Activated naive CD4-positive, alpha-beta T cell treated with anti-CD3 and anti-CD28 coated beads, Interleukin-2, amount 10 ng/mL, durations not matched to agents 7 days and 5 days (primary cell): Measurements from ENCODE around the gene TFF3.
"Not testable (repeated sequence)": the region's sequence is repeated elsewhere in the genome, so short reads cannot be mapped to it uniquely, and the experiment has no call there.

Experiments
- CTCF ChIA-PET: fragments of 350-600 bp; sonication (Branson Sonifier 250); formaldehyde crosslinking; loops from one replicate; lab custom pipeline; 2021; ENCODE audit warnings: antibody characterized with exemption; lab: Charles Lee
- DNase-seq: peaks from one replicate; pipeline ENCODE4 v3.0.0-alpha.2; 2020
- H3K27ac Mint-ChIP-seq: one replicate; pipeline ENCODE4 v1.8.0; 2021; ENCODE audit warnings: mild to moderate bottlenecking, moderate library complexity, mixed read lengths
- H3K27me3 Mint-ChIP-seq: one replicate; pipeline ENCODE4 v1.8.0; 2021; ENCODE audit warnings: mild to moderate bottlenecking, mixed read lengths
- H3K36me3 Mint-ChIP-seq: one replicate; pipeline ENCODE4 v1.8.0; 2021; ENCODE audit warnings: mixed read lengths
- H3K4me1 Mint-ChIP-seq: one replicate; pipeline ENCODE4 v1.8.0; 2021; ENCODE audit warnings: mixed read lengths
- H3K4me3 Mint-ChIP-seq: one replicate; pipeline ENCODE4 v1.8.0; 2021; ENCODE audit warnings: mild to moderate bottlenecking, moderate library complexity, mixed read lengths
- H3K9me3 Mint-ChIP-seq: one replicate; pipeline ENCODE4 v1.8.0; 2021; ENCODE audit warnings: mixed read lengths

Gene TFF3

DNA sequence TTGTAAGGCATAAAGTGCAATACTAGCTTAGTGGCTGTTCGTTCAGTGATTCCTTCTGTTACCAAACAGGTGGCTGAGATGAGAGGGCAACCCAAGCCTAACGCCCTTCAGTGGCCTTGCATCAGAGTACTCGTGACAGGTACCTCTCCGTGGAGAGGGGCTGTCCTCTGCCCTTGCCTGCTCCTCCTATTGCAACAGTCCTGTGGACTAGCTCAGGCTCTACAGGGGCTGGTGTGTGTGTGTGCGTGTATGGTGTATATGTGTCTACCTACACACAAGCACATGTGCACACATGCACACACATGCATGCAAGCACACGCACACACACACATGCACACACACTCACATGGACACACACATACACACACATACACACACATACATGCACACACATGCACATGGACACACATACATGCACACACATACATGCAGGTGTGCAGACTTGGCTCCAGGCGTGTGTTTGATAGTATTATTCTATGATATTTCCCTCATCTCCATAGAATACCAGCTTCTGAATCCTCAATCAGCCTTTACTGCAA is 15.1 kb downstream of the TFF3 start:
- H3K4me1 Mint-ChIP-seq, result peaks cover 24% of the 10 kb centered on the region
- no peak overlapping the region for H3K27ac Mint-ChIP-seq
- no peak for DNase-seq
- H3K36me3 Mint-ChIP-seq, result peaks cover 8% of the 10 kb centered on the region
- CTCF ChIA-PET, result interaction anchor here (0.9 to 1.7 kb wide), 2 partner anchors 10 to 41 kb away, joined by 3 to 4 read pairs; no protein-coding TSS in a partner anchor
- H3K9me3 Mint-ChIP-seq, result no peaks in the 10 kb centered on the region
- H3K27me3 Mint-ChIP-seq, result no peaks in the 10 kb centered on the region
- no peak overlapping the region for H3K4me3 Mint-ChIP-seq

DNA sequence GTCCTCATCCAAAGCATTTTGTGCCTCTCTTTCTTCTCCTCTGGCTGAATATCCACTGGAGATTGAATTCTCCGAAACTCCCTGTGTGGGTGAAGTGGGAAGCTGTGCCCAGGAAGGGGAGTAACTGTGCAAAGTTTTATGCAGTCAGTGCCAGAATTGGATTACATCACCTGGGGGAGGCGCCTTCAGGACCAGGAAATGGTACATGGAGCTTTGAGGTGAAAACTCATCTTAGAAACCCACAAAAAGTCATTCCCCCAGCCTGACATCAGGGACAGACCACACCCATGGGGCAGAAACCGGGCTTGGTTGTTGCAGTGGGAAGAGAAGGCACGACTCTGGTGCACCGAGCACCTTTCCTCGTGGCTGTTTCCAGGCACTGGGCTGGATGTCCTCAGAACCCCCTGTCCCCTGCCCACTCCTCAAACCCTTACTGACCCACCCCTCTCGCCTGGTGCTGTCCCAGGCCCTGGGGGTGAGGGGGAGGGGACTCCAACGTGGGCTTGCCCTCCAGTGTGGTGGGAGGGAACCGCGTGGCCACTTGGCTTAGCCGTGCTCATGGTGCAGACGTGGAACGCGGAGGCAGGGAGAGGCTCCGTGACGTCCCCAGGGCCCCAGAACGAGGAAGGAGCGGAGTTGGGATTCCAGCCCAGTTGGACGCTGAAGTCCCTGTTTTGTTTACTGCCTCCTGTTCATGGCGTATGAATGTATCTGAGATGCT is 15.7 kb downstream of the TFF3 start:
- Mint-ChIP-seq H3K4me1 (peaks cover 24% of the 10 kb centered on the region), H3K36me3 (peaks cover 8% of the 10 kb centered on the region), H3K27me3 (no peaks in the 10 kb centered on the region), H3K9me3 (no peaks in the 10 kb centered on the region), H3K27ac (no peak overlapping the region), H3K4me3 (no peak overlapping the region)
- peak; percentile 71 for DNase-seq
- CTCF ChIA-PET, result interaction anchor here (0.7 to 1.7 kb wide), 4 partner anchors 10 to 142 kb away, joined by 3 to 4 read pairs (median 3); no protein-coding TSS in a partner anchor

DNA sequence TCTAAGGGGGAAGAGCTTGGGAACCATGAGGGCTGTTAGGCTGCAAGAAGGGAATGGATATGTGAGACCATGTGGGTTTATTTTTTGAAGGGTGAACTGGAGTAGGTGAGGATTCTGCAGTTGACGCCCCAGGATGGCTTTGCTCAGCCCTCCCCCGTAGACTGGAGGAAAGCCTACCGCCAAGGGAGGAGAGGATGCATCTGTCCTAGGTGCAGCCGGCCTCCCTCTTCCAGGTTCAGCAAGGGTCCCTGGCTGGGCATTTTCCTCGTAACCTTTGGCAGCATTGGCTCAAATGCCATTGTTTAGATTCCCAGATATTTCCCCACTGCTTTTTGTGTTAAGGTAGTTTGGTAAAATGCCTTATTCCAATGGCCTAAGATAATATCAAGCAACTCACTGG is 16.6 kb downstream of the TFF3 start:
- Mint-ChIP-seq H3K9me3 (no peaks in the 10 kb centered on the region), H3K4me1 (peaks cover 24% of the 10 kb centered on the region), H3K4me3 (no peak overlapping the region), H3K27me3 (no peaks in the 10 kb centered on the region), H3K36me3 (peaks cover 8% of the 10 kb centered on the region), H3K27ac (no peak overlapping the region)
- CTCF ChIA-PET, result interaction anchor here (0.7 to 1.7 kb wide), 3 partner anchors 11 to 150 kb away, joined by 3 to 4 read pairs (median 4); no protein-coding TSS in a partner anchor
- DNase-seq, result no peak

DNA sequence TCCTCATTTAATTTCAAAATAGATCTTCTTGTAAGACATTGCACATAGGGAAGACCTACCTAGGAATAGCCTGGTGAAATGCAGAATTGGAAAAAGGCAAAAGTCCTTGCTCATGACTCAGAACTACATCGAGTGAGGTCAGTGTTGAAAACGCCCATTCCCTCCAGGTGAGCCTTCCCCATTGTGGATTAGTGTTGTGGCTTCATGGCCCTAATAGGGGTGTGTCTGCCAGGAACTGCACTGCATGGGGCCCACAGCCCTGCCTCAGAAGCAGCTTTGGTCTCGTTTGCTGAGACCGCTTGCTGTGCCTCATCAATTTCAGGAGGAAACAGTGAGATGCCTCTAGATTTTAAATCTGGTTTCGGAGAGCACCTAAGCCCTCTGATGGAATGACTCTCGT is 17.0 kb downstream of the TFF3 start:
- H3K27ac Mint-ChIP-seq, result no peak overlapping the region
- H3K36me3 Mint-ChIP-seq, result peaks cover 8% of the 10 kb centered on the region
- DNase-seq, result no peak
- no peaks in the 10 kb centered on the region for H3K27me3 Mint-ChIP-seq
- CTCF ChIA-PET, result interaction anchor here (1.7 kb wide), 1 partner anchor 151 kb away, joined by 4 read pairs; no protein-coding TSS in a partner anchor
- H3K4me3 Mint-ChIP-seq, result no peak overlapping the region
- no peaks in the 10 kb centered on the region for H3K9me3 Mint-ChIP-seq
- H3K4me1 Mint-ChIP-seq, result peaks cover 24% of the 10 kb centered on the region

DNA sequence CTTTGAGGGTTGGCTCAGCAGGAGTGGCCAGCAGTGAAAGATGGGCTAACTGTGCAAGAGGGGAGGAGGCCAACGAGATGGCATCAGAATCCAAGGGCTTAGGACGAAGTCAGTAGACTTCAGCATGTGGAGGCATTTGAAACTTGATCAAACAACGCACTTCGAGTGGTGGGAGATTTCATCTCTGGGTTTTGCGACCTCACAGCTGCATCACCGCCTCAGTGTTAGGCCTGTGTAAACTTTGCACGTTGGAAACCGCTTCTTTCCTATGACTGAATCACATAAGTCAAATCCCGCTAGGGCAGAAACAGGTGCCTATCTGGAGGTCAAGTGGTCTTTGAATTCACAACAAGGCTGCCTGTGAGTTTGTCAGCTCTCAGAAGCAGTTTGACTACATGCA is 17.8 kb downstream of the TFF3 start:
- Mint-ChIP-seq H3K27ac (no peak overlapping the region), H3K9me3 (no peaks in the 10 kb centered on the region), H3K36me3 (peaks cover 8% of the 10 kb centered on the region), H3K27me3 (no peaks in the 10 kb centered on the region), H3K4me1 (peaks cover 24% of the 10 kb centered on the region), H3K4me3 (no peak overlapping the region)
- DNase-seq, result no peak
- CTCF ChIA-PET, result interaction anchor here (1.2 to 1.7 kb wide), 3 partner anchors 11 to 151 kb away, joined by 3 to 9 read pairs (median 4); no protein-coding TSS in a partner anchor

DNA sequence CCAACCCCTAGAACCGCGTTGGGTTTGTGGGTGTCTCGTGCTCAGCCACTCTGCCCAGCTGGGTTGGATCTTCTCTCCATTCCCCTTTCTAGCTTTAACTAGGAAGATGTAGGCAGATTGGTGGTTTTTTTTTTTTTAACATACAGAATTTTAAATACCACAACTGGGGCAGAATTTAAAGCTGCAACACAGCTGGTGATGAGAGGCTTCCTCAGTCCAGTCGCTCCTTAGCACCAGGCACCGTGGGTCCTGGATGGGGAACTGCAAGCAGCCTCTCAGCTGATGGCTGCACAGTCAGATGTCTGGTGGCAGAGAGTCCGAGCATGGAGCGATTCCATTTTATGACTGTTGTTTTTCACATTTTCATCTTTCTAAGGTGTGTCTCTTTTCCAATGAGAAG is 18.7 kb downstream of the TFF3 start:
- CTCF ChIA-PET, result interaction anchor here (1.2 to 1.6 kb wide), 2 partner anchors 12 to 37 kb away, joined by 3 to 9 read pairs; no protein-coding TSS in a partner anchor
- no peaks in the 10 kb centered on the region for H3K9me3 Mint-ChIP-seq
- H3K27me3 Mint-ChIP-seq, result no peaks in the 10 kb centered on the region
- H3K4me1 Mint-ChIP-seq, result peaks cover 24% of the 10 kb centered on the region
- no peak for DNase-seq
- H3K36me3 Mint-ChIP-seq, result peaks cover 8% of the 10 kb centered on the region
- no peak overlapping the region for H3K27ac Mint-ChIP-seq
- H3K4me3 Mint-ChIP-seq, result no peak overlapping the region

DNA sequence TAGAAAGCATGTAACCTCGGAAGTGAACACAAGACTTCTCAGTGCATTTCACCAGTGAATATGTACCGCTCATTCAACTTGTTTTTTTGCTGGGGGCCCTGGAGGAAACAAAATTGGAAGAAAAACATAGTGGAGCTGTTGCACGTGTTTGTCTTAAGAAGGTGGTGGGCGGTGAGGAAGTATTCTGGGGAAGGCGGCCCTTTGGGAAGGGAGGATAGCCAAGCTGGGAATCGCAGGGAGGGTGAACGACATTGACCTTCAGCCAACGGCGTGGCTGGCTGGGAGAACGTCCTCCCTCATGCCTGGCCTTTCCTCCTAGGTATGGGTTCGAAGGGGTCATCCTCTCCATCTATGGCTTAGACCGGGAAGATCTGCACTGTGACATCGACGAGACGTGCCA is 19.4 kb downstream of the TFF3 start:
- Mint-ChIP-seq H3K36me3 (peaks cover 8% of the 10 kb centered on the region), H3K27me3 (no peaks in the 10 kb centered on the region), H3K4me1 (peaks cover 24% of the 10 kb centered on the region), H3K4me3 (no peak overlapping the region), H3K27ac (no peak overlapping the region), H3K9me3 (no peaks in the 10 kb centered on the region)
- DNase-seq, result no peak
- CTCF ChIA-PET, result interaction anchor here (1.1 kb wide), 1 partner anchor 132 kb away, joined by 3 read pairs; no protein-coding TSS in a partner anchor

DNA sequence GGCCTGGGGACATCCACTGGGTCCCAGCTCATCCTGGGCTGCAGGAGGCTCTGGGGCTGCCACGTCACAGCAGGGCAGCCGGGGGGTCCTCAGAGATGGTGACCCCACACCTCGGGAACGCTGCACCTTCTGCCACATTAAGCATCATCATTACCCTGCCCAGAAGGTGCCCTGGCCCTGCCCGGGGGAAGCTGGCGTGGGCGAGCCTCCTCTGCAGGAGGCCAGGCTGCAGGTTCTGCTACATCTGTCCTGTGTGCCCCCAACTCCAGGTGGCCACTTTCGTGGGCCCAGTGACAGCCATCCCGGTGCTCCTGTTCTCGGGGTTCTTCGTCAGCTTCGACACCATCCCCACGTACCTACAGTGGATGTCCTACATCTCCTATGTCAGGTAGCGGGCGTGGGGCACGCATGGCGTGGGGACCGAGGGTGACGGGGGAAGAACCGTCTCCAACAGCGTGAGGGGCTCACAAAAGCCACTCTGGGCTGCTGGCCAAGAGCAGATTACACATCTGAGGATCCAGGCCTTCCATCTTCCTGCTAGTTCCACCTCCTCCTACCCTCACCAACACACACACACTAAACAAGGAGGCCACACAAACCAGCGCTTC is 20.8 kb downstream of the TFF3 start:
- CTCF ChIA-PET, result no interaction called here
- no peak overlapping the region for H3K4me3 Mint-ChIP-seq
- peaks cover 14% of the 10 kb centered on the region for H3K36me3 Mint-ChIP-seq
- no peaks in the 10 kb centered on the region for H3K9me3 Mint-ChIP-seq
- peaks cover 13% of the 10 kb centered on the region for H3K4me1 Mint-ChIP-seq
- H3K27me3 Mint-ChIP-seq, result no peaks in the 10 kb centered on the region
- peak overlapping the region; percentile 39 for H3K27ac Mint-ChIP-seq
- no peak for DNase-seq

DNA sequence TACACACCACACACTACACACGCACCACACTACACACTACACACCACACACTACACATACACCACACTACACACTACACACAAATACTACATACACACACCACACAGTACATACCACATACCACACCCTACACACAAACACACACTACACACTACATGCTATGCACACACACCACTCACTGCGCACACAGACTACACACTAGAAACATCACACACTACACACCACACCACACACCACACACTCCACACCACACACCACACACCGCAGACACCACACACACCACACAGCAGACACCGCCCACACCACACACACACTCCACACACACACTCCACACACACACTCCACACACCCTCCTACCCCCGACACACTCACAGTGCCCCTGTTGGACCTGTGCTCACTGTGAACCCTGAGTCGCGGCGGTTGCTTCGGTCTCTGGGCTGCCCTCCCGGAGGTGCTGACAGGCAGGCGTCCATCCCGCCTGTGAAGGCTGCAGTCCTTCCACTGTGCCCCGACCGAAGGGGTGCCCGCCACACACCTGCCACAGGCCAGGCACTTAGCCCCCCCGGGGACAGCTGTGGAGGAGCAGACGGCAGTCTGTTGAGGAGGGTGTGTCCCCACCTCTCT is 21.4 kb downstream of the TFF3 start:
- Mint-ChIP-seq H3K36me3 (peaks cover 20% of the 10 kb centered on the region), H3K9me3 (no peaks in the 10 kb centered on the region), H3K4me3 (no peak overlapping the region), H3K27me3 (no peaks in the 10 kb centered on the region), H3K4me1 (peaks cover 7% of the 10 kb centered on the region), H3K27ac (no peak overlapping the region)
- DNase-seq, result no peak
- CTCF ChIA-PET, result no interaction called here

DNA sequence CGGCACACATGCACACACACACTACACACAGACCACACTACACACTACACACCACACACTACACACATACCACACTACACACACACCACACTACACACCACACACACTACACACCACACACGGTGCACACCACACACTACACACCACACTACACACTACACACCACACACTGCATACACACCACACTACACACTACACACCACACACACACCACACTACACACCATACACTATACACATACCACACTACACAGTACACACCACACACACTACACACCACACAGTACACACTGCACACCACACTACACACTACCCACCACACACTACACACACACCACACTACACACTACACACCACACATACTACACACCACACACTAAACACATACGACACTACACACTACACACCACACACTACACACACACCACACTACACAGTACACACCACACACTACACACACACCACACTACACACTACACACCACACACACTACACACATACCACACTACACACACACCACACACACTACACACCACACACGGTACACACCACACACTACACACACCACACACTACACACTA is 22.6 kb downstream of the TFF3 start:
- CTCF ChIA-PET, H3K4me1 Mint-ChIP-seq, H3K9me3 Mint-ChIP-seq, H3K4me3 Mint-ChIP-seq, H3K27me3 Mint-ChIP-seq, H3K27ac Mint-ChIP-seq, DNase-seq: not testable (repeated sequence)
- H3K36me3 Mint-ChIP-seq, result peaks cover 21% of the 10 kb centered on the region

DNA sequence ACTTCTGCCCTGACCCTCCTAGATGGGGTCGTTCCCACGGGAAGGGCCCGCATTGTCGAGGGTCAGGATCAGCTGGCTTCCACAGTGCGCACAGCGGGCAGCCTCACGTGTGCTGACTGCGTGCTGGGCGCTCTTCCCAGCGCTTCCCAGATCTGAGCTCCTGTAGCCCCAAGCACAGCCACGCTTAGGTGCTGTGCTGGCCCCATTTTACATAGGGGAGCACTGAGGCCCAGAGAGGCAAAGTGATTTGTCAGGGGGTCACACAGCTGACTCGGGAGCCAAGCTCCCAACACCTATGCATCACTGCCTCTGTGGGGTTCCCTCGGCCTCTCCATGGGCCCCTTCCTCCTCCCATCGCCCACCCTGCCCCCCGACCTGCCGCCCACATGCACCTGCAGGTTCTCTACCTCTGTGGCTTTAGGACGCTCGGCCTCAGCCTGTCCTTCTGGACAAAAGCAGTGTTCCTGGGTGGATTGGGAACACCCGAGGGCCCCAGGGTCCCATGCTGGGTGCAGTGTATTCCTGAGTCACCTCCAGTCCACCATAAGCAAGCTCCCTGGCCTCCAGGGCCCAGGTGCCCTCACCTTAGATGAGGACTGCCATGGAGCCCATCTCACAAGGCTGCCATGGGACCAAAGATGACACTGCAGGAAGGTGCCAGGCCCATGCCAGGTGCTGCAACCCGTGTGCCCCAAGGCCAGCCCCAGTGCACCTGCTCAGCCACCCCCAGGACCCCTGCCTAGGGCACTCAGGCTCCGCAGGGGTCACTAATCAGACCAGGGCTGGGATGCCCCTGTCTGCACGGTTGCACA is 23.3 kb downstream of the TFF3 start:
- CTCF ChIA-PET, result no interaction called here
- no peaks in the 10 kb centered on the region for H3K9me3 Mint-ChIP-seq
- DNase-seq, result no peak
- no peaks in the 10 kb centered on the region for H3K27me3 Mint-ChIP-seq
- no peak overlapping the region for H3K4me3 Mint-ChIP-seq
- H3K36me3 Mint-ChIP-seq, result peaks cover 22% of the 10 kb centered on the region
- H3K4me1 Mint-ChIP-seq, result no peaks in the 10 kb centered on the region
- H3K27ac Mint-ChIP-seq, result no peak overlapping the region

DNA sequence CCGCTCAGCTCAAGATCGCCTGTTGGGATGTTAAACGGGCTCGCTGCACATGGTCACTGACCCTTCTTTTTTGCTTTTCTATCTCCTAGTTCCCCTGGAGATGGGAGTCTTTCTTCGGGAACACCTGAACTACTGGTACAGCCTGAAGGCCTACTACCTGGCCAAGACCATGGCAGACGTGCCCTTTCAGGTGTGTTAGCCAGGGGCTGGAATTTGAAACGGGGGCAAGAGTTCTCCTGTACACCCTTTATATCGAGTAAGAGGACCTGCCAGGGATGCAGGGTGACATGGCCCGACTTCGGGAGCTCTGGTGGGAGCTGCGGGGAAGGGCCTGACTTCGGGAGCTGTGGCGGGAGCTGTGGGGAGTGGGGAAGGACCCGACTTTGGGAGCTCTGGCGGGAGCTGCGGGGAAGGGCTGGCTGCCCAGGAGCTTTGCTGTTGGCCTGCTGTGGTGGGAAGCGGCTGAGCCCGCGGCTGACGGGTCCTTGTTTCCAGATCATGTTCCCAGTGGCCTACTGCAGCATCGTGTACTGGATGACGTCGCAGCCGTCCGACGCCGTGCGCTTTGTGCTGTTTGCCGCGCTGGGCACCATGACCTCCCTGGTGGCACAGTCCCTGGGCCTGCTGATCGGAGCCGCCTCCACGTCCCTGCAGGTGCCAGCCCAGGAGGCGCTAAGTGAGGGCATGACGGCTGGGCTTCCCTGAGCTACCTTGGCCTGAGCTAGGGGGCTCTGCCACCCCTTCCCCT is 24.0 kb downstream of the TFF3 start:
- H3K27ac Mint-ChIP-seq, result peak overlapping the region; percentile 68
- no peak overlapping the region for H3K4me3 Mint-ChIP-seq
- no peak for DNase-seq
- peaks cover 29% of the 10 kb centered on the region for H3K36me3 Mint-ChIP-seq
- no peaks in the 10 kb centered on the region for H3K27me3 Mint-ChIP-seq
- H3K4me1 Mint-ChIP-seq, result no peaks in the 10 kb centered on the region
- no peaks in the 10 kb centered on the region for H3K9me3 Mint-ChIP-seq
- CTCF ChIA-PET, result no interaction called here

DNA sequence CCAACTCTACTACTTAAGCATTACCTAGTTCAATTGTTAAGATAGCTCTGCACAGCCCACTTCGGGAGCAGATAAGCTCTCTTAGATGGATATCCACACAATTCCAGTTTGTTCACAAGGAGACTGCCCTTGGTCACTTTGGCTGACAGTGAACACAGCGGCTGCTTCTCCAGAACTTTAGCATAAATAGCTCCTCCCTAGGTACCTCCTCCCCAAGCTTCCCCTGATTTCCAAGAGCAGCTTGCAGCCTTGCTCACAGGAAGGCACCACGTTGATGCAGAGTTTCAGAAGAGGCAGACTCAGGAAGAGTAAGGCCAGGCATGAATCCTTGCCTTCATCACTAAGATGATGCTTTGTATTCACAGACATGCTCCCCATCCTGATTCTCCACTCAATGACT is 24.7 kb downstream of the TFF3 start:
- Mint-ChIP-seq H3K27ac (no peak overlapping the region), H3K4me3 (no peak overlapping the region), H3K36me3 (peaks cover 26% of the 10 kb centered on the region), H3K9me3 (no peaks in the 10 kb centered on the region), H3K27me3 (no peaks in the 10 kb centered on the region), H3K4me1 (no peaks in the 10 kb centered on the region)
- DNase-seq, result no peak
- CTCF ChIA-PET, result no interaction called here
